ENCODE measurements around the gene PSMB5. TPM values are rescaled to one million over a fixed set of nuclear protein-coding genes. Genes with fewer than 3 reads are reported as not detected.

Gene PSMB5
- total RNA-seq, 1 experiment from 2014 or later: 224 TPM

DNA sequence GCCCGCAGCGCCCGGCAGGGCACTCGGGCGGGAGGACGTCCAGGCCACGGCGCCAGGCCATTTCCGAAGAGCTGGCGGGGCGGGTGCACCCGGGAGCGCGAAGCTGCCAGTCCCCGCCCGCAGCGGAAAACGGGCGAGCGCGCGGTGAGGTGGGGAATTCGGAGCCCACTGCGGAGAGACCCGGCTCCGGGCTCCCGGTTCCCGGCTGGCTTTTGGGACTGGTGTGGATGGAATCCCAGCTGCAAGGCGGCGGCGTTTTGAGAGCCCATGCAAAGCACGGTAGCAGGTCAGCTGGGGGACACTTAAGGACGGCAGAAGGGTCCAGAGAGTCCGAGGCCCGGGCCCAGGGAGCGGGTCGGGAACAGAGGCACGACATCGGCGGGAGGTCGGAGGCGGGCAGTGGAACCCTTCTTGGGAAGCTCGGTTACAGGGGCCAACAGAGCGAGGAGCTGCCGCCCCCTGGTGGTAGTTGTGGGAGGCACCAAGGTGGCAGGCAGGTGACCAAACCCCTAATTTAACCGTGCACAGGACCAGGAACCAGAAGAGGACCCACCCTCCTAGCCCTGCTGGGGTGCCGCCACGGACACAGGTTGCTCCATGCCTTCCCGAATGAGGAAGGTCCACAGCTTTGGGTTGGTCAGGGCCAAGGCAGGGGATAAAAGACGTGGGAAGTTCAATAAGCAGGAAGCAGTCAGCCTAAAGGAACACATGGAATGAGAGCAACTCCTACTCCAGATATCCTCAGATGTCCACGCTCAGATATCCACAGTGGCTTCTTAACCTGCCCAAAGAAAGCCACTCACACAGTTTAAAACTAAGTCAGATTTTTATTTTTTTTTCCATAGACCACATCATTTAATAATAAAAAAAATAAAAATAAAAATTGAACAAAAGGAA is 23.3 kb upstream of the PSMB5 start (continued):
- TF ChIP-seq, protein P1, sequence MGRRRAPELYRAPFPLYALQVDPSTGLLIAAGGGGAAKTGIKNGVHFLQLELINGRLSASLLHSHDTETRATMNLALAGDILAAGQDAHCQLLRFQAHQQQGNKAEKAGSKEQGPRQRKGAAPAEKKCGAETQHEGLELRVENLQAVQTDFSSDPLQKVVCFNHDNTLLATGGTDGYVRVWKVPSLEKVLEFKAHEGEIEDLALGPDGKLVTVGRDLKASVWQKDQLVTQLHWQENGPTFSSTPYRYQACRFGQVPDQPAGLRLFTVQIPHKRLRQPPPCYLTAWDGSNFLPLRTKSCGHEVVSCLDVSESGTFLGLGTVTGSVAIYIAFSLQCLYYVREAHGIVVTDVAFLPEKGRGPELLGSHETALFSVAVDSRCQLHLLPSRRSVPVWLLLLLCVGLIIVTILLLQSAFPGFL (CRISPR knock-in tag; IDR thresholded peaks at IDR 0.05; ENCODE audit: borderline replicate concordance): peak; percentile 67; the same call in 1 of the 2 replicates
- TF ChIP-seq SP1 (CRISPR knock-in tag; conservative IDR thresholded peaks at IDR 0.05) (peak; percentile 52; the same call in 1 of the 2 replicates), NR1H2 (CRISPR knock-in tag; IDR thresholded peaks at IDR 0.05) (no peak), SOX15 (CRISPR knock-in tag; IDR thresholded peaks at IDR 0.05) (no peak), SMAD3 (CRISPR knock-in tag; IDR thresholded peaks at IDR 0.05; ENCODE audit: borderline replicate concordance) (peak; percentile 61; the same call in 1 of the 2 replicates), MAX (CRISPR knock-in tag; IDR thresholded peaks at IDR 0.05) (0 out of 2 replicates have a peak, but pooled peaks have one; percentile 29), TP53 (CRISPR knock-in tag; IDR thresholded peaks at IDR 0.05) (0 out of 2 replicates have a peak, but pooled peaks have one; percentile 28), ZNF416 (CRISPR knock-in tag; IDR thresholded peaks at IDR 0.05) (peak; percentile 16; the same call in 1 of the 2 replicates), ZBTB21 (CRISPR knock-in tag; IDR thresholded peaks at IDR 0.05; ENCODE audit: borderline replicate concordance) (no peak), TEAD1 (CRISPR knock-in tag; IDR thresholded peaks at IDR 0.05) (peak; percentile 39), KAT7 (CRISPR knock-in tag; IDR thresholded peaks at IDR 0.05; ENCODE audit: borderline replicate concordance) (0 out of 2 replicates have a peak, but pooled peaks have one; percentile 18), TEAD4 (CRISPR knock-in tag; IDR thresholded peaks at IDR 0.05) (no peak), FOXK1 (CRISPR knock-in tag; IDR thresholded peaks at IDR 0.05) (no peak), USF2 (CRISPR knock-in tag; IDR thresholded peaks at IDR 0.05) (no peak; the same call in 1 of the 2 replicates), ZNF396 (CRISPR knock-in tag; IDR thresholded peaks at IDR 0.05; ENCODE audit: borderline replicate concordance) (no peak), CREM (CRISPR knock-in tag; IDR thresholded peaks at IDR 0.05) (0 out of 2 replicates have a peak, but pooled peaks have one; percentile 25), EMX1 (CRISPR knock-in tag; IDR thresholded peaks at IDR 0.05) (peak; percentile 52)
- TF ChIP-seq, protein P2, sequence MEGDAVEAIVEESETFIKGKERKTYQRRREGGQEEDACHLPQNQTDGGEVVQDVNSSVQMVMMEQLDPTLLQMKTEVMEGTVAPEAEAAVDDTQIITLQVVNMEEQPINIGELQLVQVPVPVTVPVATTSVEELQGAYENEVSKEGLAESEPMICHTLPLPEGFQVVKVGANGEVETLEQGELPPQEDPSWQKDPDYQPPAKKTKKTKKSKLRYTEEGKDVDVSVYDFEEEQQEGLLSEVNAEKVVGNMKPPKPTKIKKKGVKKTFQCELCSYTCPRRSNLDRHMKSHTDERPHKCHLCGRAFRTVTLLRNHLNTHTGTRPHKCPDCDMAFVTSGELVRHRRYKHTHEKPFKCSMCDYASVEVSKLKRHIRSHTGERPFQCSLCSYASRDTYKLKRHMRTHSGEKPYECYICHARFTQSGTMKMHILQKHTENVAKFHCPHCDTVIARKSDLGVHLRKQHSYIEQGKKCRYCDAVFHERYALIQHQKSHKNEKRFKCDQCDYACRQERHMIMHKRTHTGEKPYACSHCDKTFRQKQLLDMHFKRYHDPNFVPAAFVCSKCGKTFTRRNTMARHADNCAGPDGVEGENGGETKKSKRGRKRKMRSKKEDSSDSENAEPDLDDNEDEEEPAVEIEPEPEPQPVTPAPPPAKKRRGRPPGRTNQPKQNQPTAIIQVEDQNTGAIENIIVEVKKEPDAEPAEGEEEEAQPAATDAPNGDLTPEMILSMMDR (IDR thresholded peaks at IDR 0.05): peak; percentile 97
- TF ChIP-seq, protein P3, sequence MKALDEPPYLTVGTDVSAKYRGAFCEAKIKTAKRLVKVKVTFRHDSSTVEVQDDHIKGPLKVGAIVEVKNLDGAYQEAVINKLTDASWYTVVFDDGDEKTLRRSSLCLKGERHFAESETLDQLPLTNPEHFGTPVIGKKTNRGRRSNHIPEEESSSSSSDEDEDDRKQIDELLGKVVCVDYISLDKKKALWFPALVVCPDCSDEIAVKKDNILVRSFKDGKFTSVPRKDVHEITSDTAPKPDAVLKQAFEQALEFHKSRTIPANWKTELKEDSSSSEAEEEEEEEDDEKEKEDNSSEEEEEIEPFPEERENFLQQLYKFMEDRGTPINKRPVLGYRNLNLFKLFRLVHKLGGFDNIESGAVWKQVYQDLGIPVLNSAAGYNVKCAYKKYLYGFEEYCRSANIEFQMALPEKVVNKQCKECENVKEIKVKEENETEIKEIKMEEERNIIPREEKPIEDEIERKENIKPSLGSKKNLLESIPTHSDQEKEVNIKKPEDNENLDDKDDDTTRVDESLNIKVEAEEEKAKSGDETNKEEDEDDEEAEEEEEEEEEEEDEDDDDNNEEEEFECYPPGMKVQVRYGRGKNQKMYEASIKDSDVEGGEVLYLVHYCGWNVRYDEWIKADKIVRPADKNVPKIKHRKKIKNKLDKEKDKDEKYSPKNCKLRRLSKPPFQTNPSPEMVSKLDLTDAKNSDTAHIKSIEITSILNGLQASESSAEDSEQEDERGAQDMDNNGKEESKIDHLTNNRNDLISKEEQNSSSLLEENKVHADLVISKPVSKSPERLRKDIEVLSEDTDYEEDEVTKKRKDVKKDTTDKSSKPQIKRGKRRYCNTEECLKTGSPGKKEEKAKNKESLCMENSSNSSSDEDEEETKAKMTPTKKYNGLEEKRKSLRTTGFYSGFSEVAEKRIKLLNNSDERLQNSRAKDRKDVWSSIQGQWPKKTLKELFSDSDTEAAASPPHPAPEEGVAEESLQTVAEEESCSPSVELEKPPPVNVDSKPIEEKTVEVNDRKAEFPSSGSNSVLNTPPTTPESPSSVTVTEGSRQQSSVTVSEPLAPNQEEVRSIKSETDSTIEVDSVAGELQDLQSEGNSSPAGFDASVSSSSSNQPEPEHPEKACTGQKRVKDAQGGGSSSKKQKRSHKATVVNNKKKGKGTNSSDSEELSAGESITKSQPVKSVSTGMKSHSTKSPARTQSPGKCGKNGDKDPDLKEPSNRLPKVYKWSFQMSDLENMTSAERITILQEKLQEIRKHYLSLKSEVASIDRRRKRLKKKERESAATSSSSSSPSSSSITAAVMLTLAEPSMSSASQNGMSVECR (CRISPR knock-in tag; IDR thresholded peaks at IDR 0.05; ENCODE audit: borderline replicate concordance): no peak
- TF ChIP-seq, protein P4, sequence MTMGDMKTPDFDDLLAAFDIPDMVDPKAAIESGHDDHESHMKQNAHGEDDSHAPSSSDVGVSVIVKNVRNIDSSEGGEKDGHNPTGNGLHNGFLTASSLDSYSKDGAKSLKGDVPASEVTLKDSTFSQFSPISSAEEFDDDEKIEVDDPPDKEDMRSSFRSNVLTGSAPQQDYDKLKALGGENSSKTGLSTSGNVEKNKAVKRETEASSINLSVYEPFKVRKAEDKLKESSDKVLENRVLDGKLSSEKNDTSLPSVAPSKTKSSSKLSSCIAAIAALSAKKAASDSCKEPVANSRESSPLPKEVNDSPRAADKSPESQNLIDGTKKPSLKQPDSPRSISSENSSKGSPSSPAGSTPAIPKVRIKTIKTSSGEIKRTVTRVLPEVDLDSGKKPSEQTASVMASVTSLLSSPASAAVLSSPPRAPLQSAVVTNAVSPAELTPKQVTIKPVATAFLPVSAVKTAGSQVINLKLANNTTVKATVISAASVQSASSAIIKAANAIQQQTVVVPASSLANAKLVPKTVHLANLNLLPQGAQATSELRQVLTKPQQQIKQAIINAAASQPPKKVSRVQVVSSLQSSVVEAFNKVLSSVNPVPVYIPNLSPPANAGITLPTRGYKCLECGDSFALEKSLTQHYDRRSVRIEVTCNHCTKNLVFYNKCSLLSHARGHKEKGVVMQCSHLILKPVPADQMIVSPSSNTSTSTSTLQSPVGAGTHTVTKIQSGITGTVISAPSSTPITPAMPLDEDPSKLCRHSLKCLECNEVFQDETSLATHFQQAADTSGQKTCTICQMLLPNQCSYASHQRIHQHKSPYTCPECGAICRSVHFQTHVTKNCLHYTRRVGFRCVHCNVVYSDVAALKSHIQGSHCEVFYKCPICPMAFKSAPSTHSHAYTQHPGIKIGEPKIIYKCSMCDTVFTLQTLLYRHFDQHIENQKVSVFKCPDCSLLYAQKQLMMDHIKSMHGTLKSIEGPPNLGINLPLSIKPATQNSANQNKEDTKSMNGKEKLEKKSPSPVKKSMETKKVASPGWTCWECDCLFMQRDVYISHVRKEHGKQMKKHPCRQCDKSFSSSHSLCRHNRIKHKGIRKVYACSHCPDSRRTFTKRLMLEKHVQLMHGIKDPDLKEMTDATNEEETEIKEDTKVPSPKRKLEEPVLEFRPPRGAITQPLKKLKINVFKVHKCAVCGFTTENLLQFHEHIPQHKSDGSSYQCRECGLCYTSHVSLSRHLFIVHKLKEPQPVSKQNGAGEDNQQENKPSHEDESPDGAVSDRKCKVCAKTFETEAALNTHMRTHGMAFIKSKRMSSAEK (CRISPR knock-in tag; IDR thresholded peaks at IDR 0.05; ENCODE audit: borderline replicate concordance): no peak
- TF ChIP-seq, protein P5, sequence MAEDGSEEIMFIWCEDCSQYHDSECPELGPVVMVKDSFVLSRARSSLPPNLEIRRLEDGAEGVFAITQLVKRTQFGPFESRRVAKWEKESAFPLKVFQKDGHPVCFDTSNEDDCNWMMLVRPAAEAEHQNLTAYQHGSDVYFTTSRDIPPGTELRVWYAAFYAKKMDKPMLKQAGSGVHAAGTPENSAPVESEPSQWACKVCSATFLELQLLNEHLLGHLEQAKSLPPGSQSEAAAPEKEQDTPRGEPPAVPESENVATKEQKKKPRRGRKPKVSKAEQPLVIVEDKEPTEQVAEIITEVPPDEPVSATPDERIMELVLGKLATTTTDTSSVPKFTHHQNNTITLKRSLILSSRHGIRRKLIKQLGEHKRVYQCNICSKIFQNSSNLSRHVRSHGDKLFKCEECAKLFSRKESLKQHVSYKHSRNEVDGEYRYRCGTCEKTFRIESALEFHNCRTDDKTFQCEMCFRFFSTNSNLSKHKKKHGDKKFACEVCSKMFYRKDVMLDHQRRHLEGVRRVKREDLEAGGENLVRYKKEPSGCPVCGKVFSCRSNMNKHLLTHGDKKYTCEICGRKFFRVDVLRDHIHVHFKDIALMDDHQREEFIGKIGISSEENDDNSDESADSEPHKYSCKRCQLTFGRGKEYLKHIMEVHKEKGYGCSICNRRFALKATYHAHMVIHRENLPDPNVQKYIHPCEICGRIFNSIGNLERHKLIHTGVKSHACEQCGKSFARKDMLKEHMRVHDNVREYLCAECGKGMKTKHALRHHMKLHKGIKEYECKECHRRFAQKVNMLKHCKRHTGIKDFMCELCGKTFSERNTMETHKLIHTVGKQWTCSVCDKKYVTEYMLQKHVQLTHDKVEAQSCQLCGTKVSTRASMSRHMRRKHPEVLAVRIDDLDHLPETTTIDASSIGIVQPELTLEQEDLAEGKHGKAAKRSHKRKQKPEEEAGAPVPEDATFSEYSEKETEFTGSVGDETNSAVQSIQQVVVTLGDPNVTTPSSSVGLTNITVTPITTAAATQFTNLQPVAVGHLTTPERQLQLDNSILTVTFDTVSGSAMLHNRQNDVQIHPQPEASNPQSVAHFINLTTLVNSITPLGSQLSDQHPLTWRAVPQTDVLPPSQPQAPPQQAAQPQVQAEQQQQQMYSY (CRISPR knock-in tag; IDR thresholded peaks at IDR 0.05): peak; percentile 28; the same call in 1 of the 2 replicates
